AG04450 (cell line): ENCODE results near the gene CHST1. TPM values are rescaled to one million over a fixed set of nuclear protein-coding genes. Genes with fewer than 3 reads are reported as not detected.

Experiments used
- CTCF ChIA-PET: fragments of 300-600, 350-600 bp; formaldehyde crosslinking; extraction: SDS; loops from one replicate; lab custom pipeline; 2022; ENCODE audit warnings: antibody characterized with exemption, inconsistent platforms; lab: Charles Lee
- POLR2A ChIA-PET: fragments of 350-600 bp; formaldehyde crosslinking; extraction: SDS; loops from one replicate; lab custom pipeline; 2021; ENCODE audit warnings: antibody characterized with exemption, inconsistent platforms; lab: Yijun Ruan, JAX
- DNase-seq: peaks from one replicate; pipeline ENCODE4 v3.0.0-alpha.2; 2011; ENCODE audit warnings: low read depth, low spot score
- H3K27ac ChIP-seq: one replicate; pipeline ENCODE4 v1.5.1; 2012; ENCODE audit warnings: low read depth, low read length, control low read depth
- H3K27me3 ChIP-seq: one replicate; pipeline ENCODE4 v1.6.0; 2012; ENCODE audit warnings: low read length; ENCODE audit not compliant: control insufficient read depth, insufficient read depth
- H3K4me3 ChIP-seq: 2 replicates; pipeline ENCODE4 v1.5.1; 2011; ENCODE audit warnings: mild to moderate bottlenecking, low read depth, low read length, control low read depth
- H3K9me3 ChIP-seq: 2 replicates; pipeline ENCODE4 v1.5.1; 2012; ENCODE audit warnings: low read length; ENCODE audit not compliant: control insufficient read depth, insufficient read depth
- CTCF ChIP-seq: IDR thresholded peaks from 2 replicates; pipeline ENCODE4 v1.5.1; 2011; ENCODE audit warnings: low read depth, low read length, control low read depth, inconsistent platforms
- polyA plus RNA-seq: library from polyadenylated mRNA; depleted of rRNA; stranded (reverse); fragments of >200 nt; gene quantifications from 2 replicates; pipeline ENCODE4 v1.2.3, GENCODE V29; 2011

Gene CHST1
- polyA plus RNA-seq, 1 experiment = 0.06 TPM

GRCh38 chr11:45660729-45661438, 4.5 kb downstream of the CHST1 start:
- Histone ChIP-seq H3K27me3 (peaks cover 24% of the 10 kb centered on the region), H3K9me3 (peaks cover 5% of the 10 kb centered on the region; the same call in 1 of the 2 replicates), H3K27ac (no peak overlapping the region), H3K4me3 (no peak overlapping the region)
- ChIA-PET CTCF (interaction anchor here (0.8 to 1.4 kb wide), 2 partner anchors 111 to 290 kb away, joined by 3 to 4 read pairs; no protein-coding TSS in a partner anchor), POLR2A (no interaction called here)
- no peak for TF ChIP-seq CTCF
- no peak for DNase-seq

GRCh38 chr11:45659818-45660160, 5.6 kb downstream of the CHST1 start:
- no peak overlapping the region for H3K27ac ChIP-seq
- DNase-seq = no peak
- H3K4me3 ChIP-seq = no peak overlapping the region
- ChIA-PET CTCF (no interaction called here), POLR2A (no interaction called here)
- TF ChIP-seq CTCF = no peak
- peaks cover 5% of the 10 kb centered on the region; the same call in 1 of the 2 replicates for H3K9me3 ChIP-seq
- H3K27me3 ChIP-seq = peaks cover 22% of the 10 kb centered on the region

GRCh38 chr11:45659031-45659817, 6.2 kb downstream of the CHST1 start:
- TF ChIP-seq CTCF = no peak
- H3K9me3 ChIP-seq = peaks cover 1% of the 10 kb centered on the region; the same call in 1 of the 2 replicates
- DNase-seq = no peak
- peaks cover 19% of the 10 kb centered on the region for H3K27me3 ChIP-seq
- POLR2A ChIA-PET = no interaction called here
- H3K27ac ChIP-seq = no peak overlapping the region
- no peak overlapping the region for H3K4me3 ChIP-seq
- CTCF ChIA-PET = no interaction called here

GRCh38 chr11:45658292-45658991, 7.0 kb downstream of the CHST1 start:
- Histone ChIP-seq H3K27ac (no peak overlapping the region), H3K27me3 (peaks cover 13% of the 10 kb centered on the region), H3K9me3 (no peaks in the 10 kb centered on the region; the same call in 1 of the 2 replicates), H3K4me3 (no peak overlapping the region)
- TF ChIP-seq CTCF = no peak
- ChIA-PET POLR2A (no interaction called here), CTCF (interaction anchor here (5.4 kb wide), 1 partner anchor 289 kb away, joined by 142 read pairs; no protein-coding TSS in a partner anchor)
- no peak for DNase-seq
